ENCODE data around the gene KIF21B. TPM values are rescaled to one million over a fixed set of nuclear protein-coding genes. Genes with fewer than 3 reads are reported as not detected.

Gene KIF21B
- total and polyA plus RNA-seq, 2 of the 8 experiments (the other 6 are each of a cell fraction or from before 2014, with no cell fraction given), result 10.8 to 26.5 TPM

- ChIA-PET CTCF (ENCODE audit: partially characterized antibody) (interaction anchor here (0.6 to 23.3 kb wide), 8 partner anchors 8 to 1150 kb away, joined by 3 to 640 read pairs (median 18); partner anchors contain the start of gene KIF21B), POLR2A (ENCODE audit: partially characterized antibody) (interaction anchor here (1.3 to 4.6 kb wide), 3 partner anchors 9 to 18 kb away, joined by 3 to 20 read pairs (median 5); no protein-coding TSS in a partner anchor)
- Histone ChIP-seq H3K79me2 (ENCODE audit: control insufficient read depth in 1 of 2, insufficient read depth in 2 of 2, low read length in 2 of 2) (no peaks in the 10 kb centered on the region), H3K23ac (ENCODE audit: insufficient read length) (no peak overlapping the region), H2AFZ (ENCODE audit: low read length) (no peak overlapping the region), H4K8ac (ENCODE audit: extremely low read depth, insufficient read depth, low read length) (peak overlapping the region; percentile 1; the same call in 1 of the 2 replicates), H3K4me1 (replicated peaks in 1 of 4; ENCODE audit: control insufficient read depth in 3 of 4, insufficient read depth in 4 of 4, low read length in 3 of 4) (no peaks in the 10 kb centered on the region), H3K23me2 (ENCODE audit: low read depth, low read length) (no peaks in the 10 kb centered on the region; the same call in 1 of the 2 replicates), H3K79me1 (ENCODE audit: low read depth, low read length) (no peaks in the 10 kb centered on the region), H4K5ac (ENCODE audit: insufficient read length, low read depth, low read length) (no peak overlapping the region), H3K56ac (replicated peaks; ENCODE audit: insufficient read length, low read depth, low read length) (no peak overlapping the region), H2AK5ac (ENCODE audit: low read depth, low read length) (no peak overlapping the region), H3K9me3 (ENCODE audit: insufficient read depth in 2 of 2, low read depth in 1 of 2, low read length in 1 of 2) (no peaks in the 10 kb centered on the region), H3K4me3 (ENCODE audit: extremely low read depth in 1 of 4, insufficient read depth in 2 of 4, low read depth in 3 of 4, low read length in 4 of 4) (no peak overlapping the region), H3K4me2 (ENCODE audit: insufficient read depth in 1 of 2, low read depth in 2 of 2, low read length in 2 of 2) (no peak overlapping the region), H2BK5ac (ENCODE audit: low read depth, low read length) (no peak overlapping the region), H3K9ac (replicated peaks in 1 of 4; ENCODE audit: extremely low read depth in 1 of 4, low read depth in 3 of 4, low read length in 3 of 4) (no peak overlapping the region), H3K27me3 (replicated peaks in 1 of 4; ENCODE audit: control insufficient read depth in 3 of 4, extremely low read depth in 1 of 4, insufficient read depth in 3 of 4, low read length in 3 of 4) (no peaks in the 10 kb centered on the region), H2BK12ac (ENCODE audit: low read depth, low read length) (no peak overlapping the region), H3K4ac (replicated peaks; ENCODE audit: insufficient read length, low read depth, low read length) (no peak overlapping the region), H2BK20ac (ENCODE audit: low read length) (no peak overlapping the region), H2BK15ac (ENCODE audit: low read length) (no peak overlapping the region), H3K27ac (ENCODE audit: low read depth, low read length) (no peak overlapping the region), H3K14ac (ENCODE audit: insufficient read length) (no peak overlapping the region), H3K36me3 (ENCODE audit: control insufficient read depth in 2 of 4, insufficient read depth in 4 of 4, low read length in 3 of 4) (no peaks in the 10 kb centered on the region), H4K20me1 (replicated peaks in 1 of 2; ENCODE audit: control insufficient read depth in 1 of 2, insufficient read depth in 2 of 2, low read length in 2 of 2) (no peaks in the 10 kb centered on the region), H3K18ac (ENCODE audit: extremely low read depth, low read length) (0 out of 2 replicates have a peak overlapping the region, but pooled peaks have one; percentile 48), H4K91ac (replicated peaks; ENCODE audit: insufficient read length, low read length) (no peak overlapping the region), H2BK120ac (replicated peaks; ENCODE audit: low read depth, low read length) (no peak overlapping the region)
- WGBS, 2 experiments (ENCODE audit: extremely low coverage in 1 of 2, insufficient coverage in 1 of 2, insufficient read length in 1 of 2, insufficient replicate concordance in 2 of 2, low coverage in 1 of 2, low lambda C conversion rate in 2 of 2, missing lambda C conversion rate in 1 of 2), result 80% methylated on average over 5 of the region's 5 CpGs; no CpG with 5 or more reads in 1 of the 2 experiments
- DNase-seq (ENCODE audit: low read depth in 1 of 2, low spot score in 2 of 2) (no peak), FAIRE-seq (no peak)
- TF ChIP-seq RNF2 (IDR thresholded peaks at IDR 0.05; ENCODE audit: borderline replicate concordance, low read depth, low read length, missing control alignments, poor library complexity, severe bottlenecking), result no peak
- no peak for TF ChIP-seq SIX5 (IDR thresholded peaks at IDR 0.05; ENCODE audit: low read depth, low read length)
- no peak for TF ChIP-seq EP300 (IDR thresholded peaks at IDR 0.05; ENCODE audit: borderline replicate concordance in 1 of 2, low read depth in 2 of 2, low read length in 2 of 2)
- no peak for TF ChIP-seq SP4 (IDR thresholded peaks at IDR 0.05; ENCODE audit: low read length)
- TF ChIP-seq EZH2 (IDR thresholded peaks at IDR 0.05; ENCODE audit: low read depth, low read length, severe bottlenecking), result no peak
- TF ChIP-seq SUZ12 (IDR thresholded peaks at IDR 0.05; ENCODE audit: low read length), result no peak
- TF ChIP-seq, protein P1, sequence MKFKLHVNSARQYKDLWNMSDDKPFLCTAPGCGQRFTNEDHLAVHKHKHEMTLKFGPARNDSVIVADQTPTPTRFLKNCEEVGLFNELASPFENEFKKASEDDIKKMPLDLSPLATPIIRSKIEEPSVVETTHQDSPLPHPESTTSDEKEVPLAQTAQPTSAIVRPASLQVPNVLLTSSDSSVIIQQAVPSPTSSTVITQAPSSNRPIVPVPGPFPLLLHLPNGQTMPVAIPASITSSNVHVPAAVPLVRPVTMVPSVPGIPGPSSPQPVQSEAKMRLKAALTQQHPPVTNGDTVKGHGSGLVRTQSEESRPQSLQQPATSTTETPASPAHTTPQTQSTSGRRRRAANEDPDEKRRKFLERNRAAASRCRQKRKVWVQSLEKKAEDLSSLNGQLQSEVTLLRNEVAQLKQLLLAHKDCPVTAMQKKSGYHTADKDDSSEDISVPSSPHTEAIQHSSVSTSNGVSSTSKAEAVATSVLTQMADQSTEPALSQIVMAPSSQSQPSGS (IDR thresholded peaks at IDR 0.05; ENCODE audit: low read length), result no peak
- no peak for TF ChIP-seq CHD1 (IDR thresholded peaks at IDR 0.05; ENCODE audit: low read depth, low read length)
- no peak for TF ChIP-seq GABPA (IDR thresholded peaks at IDR 0.05; ENCODE audit: borderline replicate concordance, insufficient read depth, low read length)
- TF ChIP-seq KDM5A (IDR thresholded peaks at IDR 0.05; ENCODE audit: low read length), result no peak
- no peak for TF ChIP-seq HDAC6 (IDR thresholded peaks at IDR 0.05; ENCODE audit: low read depth, low read length)
- no peak for TF ChIP-seq JUN (IDR thresholded peaks at IDR 0.05; ENCODE audit: low read depth, low read length)
Measured at GRCh38 chr1:201039876-201040275, 16.4 kb upstream of the KIF21B start.
